HepG2 (cell line): Measurements from ENCODE around the gene HDDC2. TPM values are rescaled to one million over a fixed set of nuclear protein-coding genes. Genes with fewer than 3 reads are reported as not detected.

Experiments
- ATAC-seq: fragments of 200-7000 bp; cut with Tn5 transposase; 3 replicates; pipeline ENCODE4 v1.9.1; 2020; ENCODE audit warnings: mild to moderate bottlenecking, moderate library complexity
- BruUV-seq: library from RNA; stranded (reverse); fragments of 400-500 nt; replicated peaks from 2 replicates; lab custom pipeline; 2021; lab: Mats Ljungman, UMichigan
- CTCF ChIA-PET: fragments of 300-600 bp; formaldehyde crosslinking; extraction: SDS; loops from one replicate; lab custom pipeline; 2021; ENCODE audit warnings: low total read pairs, inconsistent platforms, low intra/inter-chr PET ratio; lab: Yijun Ruan, JAX
- POLR2A ChIA-PET: fragments of 350-600 bp; sonication (Branson Sonifier 250); formaldehyde crosslinking; loops from one replicate; lab custom pipeline; 2020; ENCODE audit warnings: antibody characterized with exemption, inconsistent platforms; lab: Yijun Ruan, JAX
- DNase-seq: peaks from one replicate; pipeline ENCODE4 v3.0.0-alpha.2; 2015; ENCODE audit warnings: low spot score
- FAIRE-seq: peaks from 3 replicates; lab custom pipeline; 2011; peaks lifted over from hg19 to GRCh38; lab: Jason Lieb, UNC
- H2AFZ ChIP-seq: one replicate; pipeline ENCODE4 v1.6.1; 2011; ENCODE audit warnings: low read length, inconsistent platforms
- H3K27ac ChIP-seq: fragments of 300-600 bp; 3 replicates; pipeline ENCODE4 v1.8.0; 2011; ENCODE audit warnings: mixed run types, mild to moderate bottlenecking, mixed read lengths, low read length, inconsistent platforms; ENCODE audit not compliant: insufficient read depth; ENCODE audit errors: extremely low read length
- H3K27me3 ChIP-seq, 2 experiments: fragments of 200-600 bp in 1 of 2; 2 replicates in 1 of 2; 3 replicates in 1 of 2; pipeline versions ENCODE4 v1.6.0 to v1.8.0; 2011; ENCODE audit warnings: low read length in 2 of 2, mild to moderate bottlenecking in 2 of 2, moderate library complexity in 2 of 2, inconsistent platforms in 1 of 2; ENCODE audit not compliant: insufficient read depth in 2 of 2, control insufficient read depth in 1 of 2
- H3K36me3 ChIP-seq, 2 experiments: fragments of 200-600 bp in 1 of 2; replicated peaks in 1 of 2; 2 replicates in 1 of 2; 3 replicates in 1 of 2; pipeline versions ENCODE4 v1.5.1 to v1.8.0; 2011; ENCODE audit warnings: low read length in 2 of 2, inconsistent platforms in 1 of 2; ENCODE audit not compliant: insufficient read depth in 2 of 2, control insufficient read depth in 1 of 2
- H3K4me1 ChIP-seq: 2 replicates; pipeline ENCODE4 v1.5.1; 2012; ENCODE audit warnings: low read length, inconsistent platforms; ENCODE audit not compliant: insufficient read depth
- H3K4me2 ChIP-seq: 2 replicates; pipeline ENCODE4 v1.6.0; 2011; ENCODE audit warnings: low read depth, low read length, inconsistent platforms
- H3K4me3 ChIP-seq, 3 experiments: fragments of 200-600 bp in 1 of 3; sonication (generic), shearing (Covaris generic) in 1 of 3; replicated peaks in 1 of 3; 2 replicates each; pipeline ENCODE4 v1.5.1; 2011 to 2016; ENCODE audit warnings: low read length in 3 of 3, inconsistent platforms in 2 of 3, low read depth in 2 of 3, mild to moderate bottlenecking in 2 of 3, control low read depth in 1 of 3, mixed read lengths in 1 of 3; ENCODE audit not compliant: insufficient read depth in 1 of 3
- H3K79me2 ChIP-seq: one replicate; pipeline ENCODE4 v1.6.1; 2011; ENCODE audit warnings: low read length, inconsistent platforms; ENCODE audit not compliant: insufficient read depth
- H3K9ac ChIP-seq: 2 replicates; pipeline ENCODE4 v1.6.0; 2011; ENCODE audit warnings: mild to moderate bottlenecking, low read depth, low read length, inconsistent platforms; ENCODE audit not compliant: insufficient read depth
- H3K9me3 ChIP-seq: 2 replicates; pipeline ENCODE4 v1.5.1; 2012; ENCODE audit warnings: mild to moderate bottlenecking, low read length
- H4K20me1 ChIP-seq: 2 replicates; pipeline ENCODE4 v1.6.0; 2011; ENCODE audit warnings: inconsistent platforms, mild to moderate bottlenecking, low read length, moderate library complexity; ENCODE audit not compliant: insufficient read depth
- GRHL1 ChIP-seq: sonication (generic); formaldehyde crosslinking; conservative IDR thresholded peaks from 2 replicates; pipeline ENCODE4 v1.8.0; 2022; ENCODE audit warnings: missing genetic modification reagents
- LBX2 ChIP-seq: sonication (generic); formaldehyde crosslinking; IDR thresholded peaks from 2 replicates; pipeline ENCODE4 v1.5.0; 2020; ENCODE audit warnings: missing genetic modification reagents, mild to moderate bottlenecking, borderline replicate concordance
- POGK ChIP-seq: sonication (generic); formaldehyde crosslinking; conservative IDR thresholded peaks from 2 replicates; pipeline ENCODE4 v1.8.0; 2022; ENCODE audit warnings: mild to moderate bottlenecking, moderate library complexity, missing genetic modification reagents
- SCMH1 ChIP-seq: sonication (generic); formaldehyde crosslinking; IDR thresholded peaks from 2 replicates; pipeline ENCODE4 v1.9.0; 2021; ENCODE audit warnings: missing genetic modification reagents, mild to moderate bottlenecking, borderline replicate concordance
- WGBS: methylation state at CpG from one replicate; pipeline ENCODE4 v1.1.6; 2017; ENCODE audit warnings: low lambda C conversion rate; 5-methylcytosine and 5-hydroxymethylcytosine counted together
- in situ Hi-C: cut with HindIII; loops from 2 replicates; pipeline ENCODE4 v1.10.0; 2017; ENCODE audit warnings: low pct_unique_long_range_greater_than_20kb; ENCODE audit not compliant: extremely low pct_ligation_motif_present
- intact Hi-C: fragments of 100-400 bp; cut with micrococcal nuclease; formaldehyde crosslinking; loops from one replicate; pipeline ENCODE4 v1.10.0; 2022; ENCODE audit not compliant: unreplicated experiment
- polyA plus RNA-seq, 8 experiments: library from polyadenylated mRNA; depleted of rRNA in 3 of 8; stranded (reverse) in 7 of 8; unstranded in 1 of 8; fragments of >200 nt; fragmentation: Illumina TruSeq in 4 of 8; extraction: Trizol in 4 of 8; gene quantifications; 2 replicates each; pipeline versions ENCODE4 v1.2.1 to v1.2.3, GENCODE V29; 2011 to 2016; ENCODE audit warnings: low read depth in 4 of 8, missing spikeins in 1 of 8, mixed read lengths in 1 of 8; ENCODE audit not compliant: insufficient read depth in 1 of 8
- total RNA-seq, 5 experiments: library from RNA; depleted of rRNA; stranded (reverse); fragments of >200 nt; fragmentation: Illumina TruSeq; extraction: Trizol; gene quantifications; 2 replicates each; pipeline ENCODE4 v1.2.3, GENCODE V29; 2016; ENCODE audit warnings: low read depth in 1 of 5

The HDDC2 gene
- total and polyA plus RNA-seq, 2 of the 13 experiments (the other 11 are each of a cell fraction or from before 2014, with no cell fraction given), result 76.7 to 78.7 TPM

- H3K27me3 ChIP-seq, result peaks cover 2 to 12% of the 10 kb centered on the region in 2 experiments; a peak in 3 of 5 replicates
- no peak overlapping the region for H2AFZ ChIP-seq
- BruUV-seq, result no TSS peak
- H3K9me3 ChIP-seq, result no peaks in the 10 kb centered on the region
- H3K4me1 ChIP-seq, result no peaks in the 10 kb centered on the region
- intact Hi-C loops (no loop called here), in situ Hi-C loops (no loop called here)
- H3K9ac ChIP-seq, result no peak overlapping the region
- no peaks in the 10 kb centered on the region for H4K20me1 ChIP-seq
- H3K36me3 ChIP-seq, result no peaks in the 10 kb centered on the region
- TF ChIP-seq LBX2 (CRISPR knock-in tag) (no peak), SCMH1 (CRISPR knock-in tag) (no peak), GRHL1 (no peak), POGK (CRISPR knock-in tag) (no peak)
- no peak for FAIRE-seq
- H3K4me2 ChIP-seq, result no peak overlapping the region
- POLR2A ChIA-PET, result no interaction called here
- no peak overlapping the region for H3K27ac ChIP-seq
- ATAC-seq, result no peak
- 18% methylated on average over 2 of the region's 2 CpGs for WGBS
- DNase-seq, result no peak
- no peaks in the 10 kb centered on the region for H3K79me2 ChIP-seq
- H3K4me3 ChIP-seq, result no peak overlapping the region
- CTCF ChIA-PET, result no interaction called here
Measured at GRCh38 chr6:125340991-125341390, 39.2 kb upstream of the HDDC2 start.
